Smooth muscle cell (in vitro differentiated cells): ENCODE measurements around the gene WNK2. TPM values are rescaled to one million over a fixed set of nuclear protein-coding genes. Genes with fewer than 3 reads are reported as not detected.

ENCODE experiments used
- DNase-seq: peaks from one replicate; lab custom pipeline; 2025; ENCODE audit not compliant: unreplicated experiment; lab: John Stamatoyannopoulos, UW
- H2AFZ ChIP-seq: fragments of 200-600 bp; sonication (generic); 2 replicates; pipeline ENCODE4 v1.6.0; 2016; ENCODE audit warnings: antibody characterized with exemption, low read depth, mild to moderate bottlenecking
- H3F3A ChIP-seq: fragments of 200-600 bp; sonication (generic); 2 replicates; pipeline ENCODE4 v1.6.0; 2017; ENCODE audit warnings: antibody characterized with exemption, low read depth
- H3K27ac ChIP-seq: fragments of 200-600 bp; sonication (generic); 2 replicates; pipeline ENCODE4 v1.5.1; 2016; ENCODE audit warnings: low read depth, mild to moderate bottlenecking
- H3K27me3 ChIP-seq: fragments of 200-600 bp; sonication (generic); 2 replicates; pipeline ENCODE4 v1.6.1; 2016; ENCODE audit warnings: low read depth, mild to moderate bottlenecking
- H3K36me3 ChIP-seq: fragments of 200-600 bp; sonication (generic); 2 replicates; pipeline ENCODE4 v1.5.1; 2016; ENCODE audit warnings: low read depth
- H3K4me1 ChIP-seq: fragments of 200-600 bp; sonication (generic); 2 replicates; pipeline ENCODE4 v1.5.1; 2016; ENCODE audit warnings: low read depth
- H3K4me2 ChIP-seq: fragments of 200-600 bp; sonication (generic); 2 replicates; pipeline ENCODE4 v1.6.0; 2016; ENCODE audit warnings: mild to moderate bottlenecking
- H3K4me3 ChIP-seq: fragments of 200-600 bp; sonication (generic); 2 replicates; pipeline ENCODE4 v1.5.1; 2016; ENCODE audit warnings: mild to moderate bottlenecking
- H3K79me2 ChIP-seq: fragments of 200-600 bp; sonication (generic); 2 replicates; pipeline ENCODE4 v1.6.0; 2016; ENCODE audit warnings: low read depth, mild to moderate bottlenecking
- H3K9ac ChIP-seq: fragments of 200-600 bp; sonication (generic); 2 replicates; pipeline ENCODE4 v1.6.0; 2016; ENCODE audit warnings: low read depth
- H3K9me3 ChIP-seq: fragments of 200-600 bp; sonication (generic); replicated peaks from 2 replicates; pipeline ENCODE4 v1.5.1; 2016; ENCODE audit warnings: low read depth
- H4K20me1 ChIP-seq: fragments of 200-600 bp; sonication (generic); 2 replicates; pipeline ENCODE4 v1.6.0; 2016; ENCODE audit warnings: low read depth
- WGBS: methylation state at CpG from one replicate; pipeline ENCODE4 v1.1.7; 2016; ENCODE audit warnings: low lambda C conversion rate; 5-methylcytosine and 5-hydroxymethylcytosine counted together
- polyA plus RNA-seq: library from polyadenylated mRNA; unstranded; fragments of >200 nt; fragmentation: Nextera tagmentation; extraction: Ambion mirVana; gene quantifications from 2 replicates; pipeline ENCODE4 v1.2.1, GENCODE V29; 2016
- total RNA-seq: library from RNA; depleted of rRNA; stranded (reverse); fragments of >200 nt; gene quantifications from 2 replicates; pipeline ENCODE4 v1.2.3, GENCODE V29; 2014
- TF ChIP-seq, protein P1 (sequence below): fragments of 200-600 bp; sonication (generic); IDR thresholded peaks from 2 replicates; pipeline ENCODE4 v1.5.1; 2017; ENCODE audit warnings: borderline replicate concordance, mild to moderate bottlenecking, antibody characterized with exemption; ENCODE audit not compliant: insufficient read depth, poor library complexity, severe bottlenecking

WNK2 gene
- total and polyA plus RNA-seq, 2 experiments from 2014 or later = 0.27 to 0.31 TPM

DNA sequence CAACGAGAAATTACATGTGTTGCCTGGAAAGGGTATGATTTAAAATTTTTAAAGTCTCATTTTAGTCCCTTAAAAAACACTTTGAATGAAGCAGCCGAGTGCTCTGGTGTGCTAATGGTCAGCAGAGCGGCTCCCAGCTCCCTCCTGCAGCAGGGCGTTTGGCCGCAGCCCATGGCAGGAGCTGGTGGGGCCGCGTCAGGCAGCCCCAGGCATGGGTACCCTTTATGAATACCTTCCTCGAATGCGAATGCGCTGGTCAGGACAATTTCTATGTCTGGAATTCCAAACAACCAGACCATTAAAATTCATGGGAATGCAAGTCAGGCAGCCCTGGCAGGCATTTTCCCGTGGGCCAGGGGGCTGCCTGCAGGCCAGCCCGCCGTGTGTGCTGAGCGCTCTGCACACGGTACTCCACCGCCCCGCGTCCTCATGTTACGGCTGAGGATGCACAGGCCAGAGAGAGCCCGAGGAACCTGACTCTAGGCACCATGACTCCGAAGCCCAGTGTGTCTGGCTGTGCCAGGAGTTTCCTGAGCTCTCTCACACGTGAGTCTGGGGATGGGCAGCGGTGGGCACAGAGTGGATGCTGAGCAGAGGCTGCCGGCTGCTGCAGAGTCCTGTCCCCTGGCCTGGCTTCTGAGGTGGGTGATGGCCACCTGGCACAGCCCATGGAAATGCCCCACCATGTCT, 123.7 kb downstream of the WNK2 start:
- no peak for DNase-seq
- Histone ChIP-seq H3K36me3 (no peaks in the 10 kb centered on the region), H3K27me3 (no peaks in the 10 kb centered on the region), H3K79me2 (no peaks in the 10 kb centered on the region), H3K9me3 (no peaks in the 10 kb centered on the region), H3K9ac (no peak overlapping the region), H3K27ac (no peak overlapping the region), H3K4me1 (no peaks in the 10 kb centered on the region), H2AFZ (no peak overlapping the region), H3K4me2 (no peak overlapping the region), H4K20me1 (no peaks in the 10 kb centered on the region), H3K4me3 (no peak overlapping the region), H3F3A (no peaks in the 10 kb centered on the region)
- TF ChIP-seq, protein P1, sequence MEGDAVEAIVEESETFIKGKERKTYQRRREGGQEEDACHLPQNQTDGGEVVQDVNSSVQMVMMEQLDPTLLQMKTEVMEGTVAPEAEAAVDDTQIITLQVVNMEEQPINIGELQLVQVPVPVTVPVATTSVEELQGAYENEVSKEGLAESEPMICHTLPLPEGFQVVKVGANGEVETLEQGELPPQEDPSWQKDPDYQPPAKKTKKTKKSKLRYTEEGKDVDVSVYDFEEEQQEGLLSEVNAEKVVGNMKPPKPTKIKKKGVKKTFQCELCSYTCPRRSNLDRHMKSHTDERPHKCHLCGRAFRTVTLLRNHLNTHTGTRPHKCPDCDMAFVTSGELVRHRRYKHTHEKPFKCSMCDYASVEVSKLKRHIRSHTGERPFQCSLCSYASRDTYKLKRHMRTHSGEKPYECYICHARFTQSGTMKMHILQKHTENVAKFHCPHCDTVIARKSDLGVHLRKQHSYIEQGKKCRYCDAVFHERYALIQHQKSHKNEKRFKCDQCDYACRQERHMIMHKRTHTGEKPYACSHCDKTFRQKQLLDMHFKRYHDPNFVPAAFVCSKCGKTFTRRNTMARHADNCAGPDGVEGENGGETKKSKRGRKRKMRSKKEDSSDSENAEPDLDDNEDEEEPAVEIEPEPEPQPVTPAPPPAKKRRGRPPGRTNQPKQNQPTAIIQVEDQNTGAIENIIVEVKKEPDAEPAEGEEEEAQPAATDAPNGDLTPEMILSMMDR = no peak
- 93% methylated on average over 24 of the region's 24 CpGs for WGBS

GRCh38 chr9:93308158-93308602, 124.2 kb downstream of the WNK2 start:
- H3K36me3 ChIP-seq = no peaks in the 10 kb centered on the region
- H3K27ac ChIP-seq = no peak overlapping the region
- H3K9me3 ChIP-seq = no peaks in the 10 kb centered on the region
- no peaks in the 10 kb centered on the region for H3K79me2 ChIP-seq
- H3K9ac ChIP-seq = no peak overlapping the region
- H2AFZ ChIP-seq = no peak overlapping the region
- TF ChIP-seq, protein P1 = no peak
- no peaks in the 10 kb centered on the region for H3F3A ChIP-seq
- no peak overlapping the region for H3K4me3 ChIP-seq
- DNase-seq = no peak
- no peaks in the 10 kb centered on the region for H3K27me3 ChIP-seq
- no peak overlapping the region for H3K4me2 ChIP-seq
- H4K20me1 ChIP-seq = no peaks in the 10 kb centered on the region
- H3K4me1 ChIP-seq = no peaks in the 10 kb centered on the region
- WGBS = 93% methylated on average over 22 of the region's 22 CpGs

- DNase-seq = no peak
- no peaks in the 10 kb centered on the region for H3K36me3 ChIP-seq
- H3K9me3 ChIP-seq = no peaks in the 10 kb centered on the region
- H3K4me3 ChIP-seq = no peak overlapping the region
- H4K20me1 ChIP-seq = no peaks in the 10 kb centered on the region
- H3F3A ChIP-seq = no peaks in the 10 kb centered on the region
- TF ChIP-seq, protein P1 = no peak
- no peak overlapping the region for H3K9ac ChIP-seq
- H3K4me1 ChIP-seq = no peaks in the 10 kb centered on the region
- H3K79me2 ChIP-seq = no peaks in the 10 kb centered on the region
- 95% methylated on average over 7 of the region's 7 CpGs for WGBS
- H3K27me3 ChIP-seq = no peaks in the 10 kb centered on the region
- H2AFZ ChIP-seq = no peak overlapping the region
- no peak overlapping the region for H3K4me2 ChIP-seq
- H3K27ac ChIP-seq = no peak overlapping the region
These were observed 124.7 kb downstream of the WNK2 start for GRCh38 chr9:93308676-93309075.

GRCh38 chr9:93309889-93310425, 126.0 kb downstream of the WNK2 start:
- TF ChIP-seq, protein P1 = no peak

More at GRCh38 chr9:93309889-93310425, 126.0 kb downstream of the WNK2 start:
- 83% methylated on average over 7 of the region's 7 CpGs for WGBS
- Histone ChIP-seq H3K9me3 (no peaks in the 10 kb centered on the region), H3K4me3 (no peak overlapping the region), H4K20me1 (no peaks in the 10 kb centered on the region), H3K4me1 (no peaks in the 10 kb centered on the region), H3K27ac (no peak overlapping the region), H3K27me3 (no peaks in the 10 kb centered on the region), H3F3A (no peaks in the 10 kb centered on the region), H3K4me2 (no peak overlapping the region), H3K79me2 (no peaks in the 10 kb centered on the region), H3K36me3 (no peaks in the 10 kb centered on the region), H2AFZ (no peak overlapping the region), H3K9ac (no peak overlapping the region)
- no peak for DNase-seq
